Measurements from ENCODE around the gene RNF121. TPM values are rescaled to one million over a fixed set of nuclear protein-coding genes. Genes with fewer than 3 reads are reported as not detected.
"Not testable (repeated sequence)": the region's sequence is repeated elsewhere in the genome, so short reads cannot be mapped to it uniquely, and the experiment has no call there.

RNF121 gene
- 26.1 and 28.4 TPM in 2 replicates for total RNA-seq (2014; rRNA removed)
- 52.4 TPM for polyA plus RNA-seq (2012)

GRCh38 chr11:71928737-71929443, at the start of gene RNF121:
TSS of gene RNF121 (plus strand) at chr11:71929046. CDS start at chr11:71929062, 16 bp downstream.
- DNase-seq (ENCODE audit: low read depth) = peak; percentile 93

GRCh38 chr11:71885806-71886205, 43.0 kb upstream of the RNF121 start:
- DNase-seq (ENCODE audit: low read depth) = not testable (repeated sequence)

DNA sequence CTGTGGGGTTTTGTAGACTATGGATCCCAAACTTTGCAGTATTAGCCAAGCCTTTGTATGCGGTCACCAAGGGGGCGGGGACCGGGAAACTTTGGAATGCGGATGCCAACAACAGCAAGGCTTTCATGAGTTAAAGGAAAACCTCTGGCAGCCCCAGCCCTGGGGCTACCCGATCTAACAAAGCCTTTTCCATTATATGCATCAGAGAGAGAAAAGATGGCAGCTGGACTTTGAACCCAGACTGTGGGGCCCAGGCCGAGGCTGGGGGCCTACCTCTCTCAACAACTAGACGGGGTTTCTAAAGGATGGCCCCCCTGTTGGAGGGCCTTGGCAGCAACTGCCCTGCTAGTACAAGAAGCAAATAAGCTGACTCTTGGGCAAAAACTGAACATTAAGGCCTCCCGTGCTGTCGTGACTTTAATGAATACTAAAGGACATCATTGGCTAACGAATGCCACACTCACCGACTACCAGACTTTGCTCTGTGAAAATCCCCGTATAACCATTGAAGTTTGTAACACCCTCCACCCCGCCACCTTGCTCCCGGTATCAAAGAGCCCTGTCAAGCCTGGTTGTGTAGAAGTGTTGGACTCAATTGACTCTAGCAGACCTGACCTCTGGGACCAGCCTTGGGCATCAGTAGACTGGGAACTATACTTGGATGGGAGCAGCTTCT, 40.4 kb upstream of the RNF121 start:
- not testable (repeated sequence) for DNase-seq (ENCODE audit: low read depth)

- not testable (repeated sequence) for DNase-seq (ENCODE audit: low read depth)
Observed at GRCh38 chr11:71889181-71889872, 39.5 kb upstream of the RNF121 start.

DNA sequence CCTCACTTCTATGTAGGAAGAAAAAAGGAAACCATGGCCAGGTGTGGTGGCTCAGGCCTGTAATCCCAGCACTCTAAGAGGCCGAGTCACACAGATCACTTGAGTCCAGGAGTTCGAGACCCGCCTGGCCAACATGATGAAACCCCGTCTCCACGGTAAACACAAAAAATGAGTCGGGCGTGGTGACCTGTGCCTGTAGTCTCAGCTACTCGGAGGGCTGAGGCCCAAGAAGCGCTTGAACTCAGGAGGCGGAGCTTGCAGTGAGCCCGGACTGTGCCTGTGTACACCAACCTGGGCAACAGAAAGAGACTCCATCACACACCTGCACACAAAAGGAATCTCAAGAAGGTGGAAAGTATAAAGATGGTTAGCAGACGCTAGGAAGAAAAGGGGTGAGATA, 32.9 kb upstream of the RNF121 start:
- DNase-seq (ENCODE audit: low read depth) = no peak

DNA sequence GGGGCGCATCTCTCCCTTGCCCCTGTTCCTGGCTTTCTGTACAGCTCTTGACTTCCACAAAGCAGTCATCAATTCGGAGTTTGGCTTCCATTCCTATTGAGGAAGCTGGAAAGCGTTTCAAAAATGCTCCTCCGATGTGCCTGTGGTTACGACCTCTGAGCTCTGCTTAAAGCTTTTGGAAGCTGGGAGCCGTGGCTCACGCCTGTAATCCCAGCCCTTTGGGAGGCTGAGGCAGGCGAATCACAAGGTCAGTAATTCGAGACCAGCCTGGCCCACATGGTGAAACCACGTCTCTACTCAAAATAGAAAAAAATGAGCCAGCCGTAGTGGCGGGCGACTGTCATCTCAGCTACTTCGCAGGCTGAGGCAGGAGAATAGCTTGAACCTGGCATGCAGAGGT, 27.7 kb upstream of the RNF121 start:
- DNase-seq (ENCODE audit: low read depth) = peak; percentile 77

GRCh38 chr11:71908218-71908617, 20.6 kb upstream of the RNF121 start:
- no peak for DNase-seq (ENCODE audit: low read depth)

DNA sequence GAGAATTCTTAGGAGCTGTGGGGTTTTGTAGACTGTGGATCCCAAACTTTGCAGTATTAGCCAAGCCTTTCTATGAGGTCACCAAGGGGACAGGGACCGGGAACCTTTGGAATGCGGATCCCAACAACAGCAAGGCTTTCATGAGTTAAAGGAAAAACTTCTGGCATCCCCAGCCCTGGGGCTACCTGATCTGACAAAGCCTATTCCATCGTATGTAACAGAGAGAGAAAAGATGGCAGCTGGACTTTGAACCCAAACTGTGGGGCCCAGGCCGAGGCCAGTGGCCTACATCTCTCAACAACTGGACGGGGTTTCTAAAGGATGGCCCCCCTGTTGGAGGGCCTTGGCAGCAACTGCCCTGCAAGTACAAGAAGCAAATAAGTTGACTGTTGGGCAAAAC, 18.1 kb upstream of the RNF121 start:
- DNase-seq (ENCODE audit: low read depth) = not testable (repeated sequence)

DNA sequence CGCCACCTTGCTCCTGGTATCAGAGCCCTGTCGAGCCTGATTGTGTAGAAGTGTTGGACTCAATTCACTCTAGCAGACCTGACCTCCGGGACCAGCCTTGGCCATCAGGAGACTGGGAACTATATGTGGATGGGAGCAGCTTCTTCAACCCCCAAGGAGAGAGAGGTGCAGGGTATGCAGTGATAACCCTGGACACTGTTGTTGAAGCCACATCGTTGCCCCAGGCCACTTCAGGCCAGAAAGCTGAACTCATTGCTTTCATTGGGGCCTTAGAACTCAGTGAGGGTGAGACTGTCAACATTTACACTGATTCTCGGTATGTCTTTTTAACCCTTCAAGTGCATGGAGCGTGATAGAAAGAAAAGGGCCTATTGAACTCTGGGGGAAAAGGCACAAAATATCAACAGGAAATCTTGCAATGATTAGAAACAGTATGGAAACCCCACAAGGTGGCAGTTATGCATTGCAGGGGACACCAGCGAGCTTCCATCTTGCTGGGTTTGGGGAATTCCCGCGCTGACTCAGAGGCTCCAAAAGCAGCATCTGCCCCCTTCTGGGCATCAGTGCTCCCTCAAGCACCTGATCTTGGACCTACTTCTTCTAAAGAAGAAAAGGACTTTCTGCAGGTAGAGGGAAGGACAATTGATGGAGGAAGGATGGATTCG, 17.4 kb upstream of the RNF121 start:
- not testable (repeated sequence) for DNase-seq (ENCODE audit: low read depth)

- not testable (repeated sequence) for DNase-seq (ENCODE audit: low read depth)
Observed at GRCh38 chr11:71911986-71912340, 16.9 kb upstream of the RNF121 start.

DNA sequence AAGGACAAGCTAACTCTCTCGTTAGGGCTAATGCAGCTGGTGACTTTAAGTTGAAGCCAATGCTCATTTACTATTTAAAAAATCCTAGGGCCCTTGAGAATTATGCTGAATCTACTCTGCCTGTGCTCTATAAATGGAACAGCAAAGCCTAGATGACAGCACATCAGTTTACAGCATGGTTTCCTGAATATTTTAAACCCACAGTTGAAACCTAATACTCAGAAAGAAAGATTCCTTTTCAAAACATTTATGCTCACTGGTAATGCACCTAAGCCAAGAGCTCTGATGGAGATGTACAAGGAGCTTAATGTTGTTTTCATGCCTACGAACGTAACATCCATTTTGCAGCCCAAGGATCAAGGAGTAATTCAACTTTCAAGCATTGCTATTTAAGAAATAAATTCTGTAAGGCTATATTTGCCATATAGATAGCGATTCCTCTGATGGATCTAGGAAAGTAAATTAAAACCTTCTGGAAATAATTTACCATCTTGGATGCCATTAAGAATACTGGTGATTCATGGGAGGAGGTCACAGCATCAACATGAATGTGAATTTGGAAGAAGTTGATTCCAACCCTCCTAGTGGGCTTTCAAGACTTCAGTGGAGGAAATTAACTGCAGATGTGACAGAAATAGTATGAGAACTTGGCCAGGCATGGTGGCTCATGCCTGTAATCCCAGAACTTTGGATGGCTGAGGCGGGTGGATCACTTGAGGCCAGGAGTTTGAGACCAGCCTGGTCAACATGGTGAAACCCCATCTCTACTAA, 14.9 kb upstream of the RNF121 start:
- DNase-seq (ENCODE audit: low read depth) = peak; percentile 31

GRCh38 chr11:71914617-71915189, 14.1 kb upstream of the RNF121 start:
- DNase-seq (ENCODE audit: low read depth) = no peak

DNA sequence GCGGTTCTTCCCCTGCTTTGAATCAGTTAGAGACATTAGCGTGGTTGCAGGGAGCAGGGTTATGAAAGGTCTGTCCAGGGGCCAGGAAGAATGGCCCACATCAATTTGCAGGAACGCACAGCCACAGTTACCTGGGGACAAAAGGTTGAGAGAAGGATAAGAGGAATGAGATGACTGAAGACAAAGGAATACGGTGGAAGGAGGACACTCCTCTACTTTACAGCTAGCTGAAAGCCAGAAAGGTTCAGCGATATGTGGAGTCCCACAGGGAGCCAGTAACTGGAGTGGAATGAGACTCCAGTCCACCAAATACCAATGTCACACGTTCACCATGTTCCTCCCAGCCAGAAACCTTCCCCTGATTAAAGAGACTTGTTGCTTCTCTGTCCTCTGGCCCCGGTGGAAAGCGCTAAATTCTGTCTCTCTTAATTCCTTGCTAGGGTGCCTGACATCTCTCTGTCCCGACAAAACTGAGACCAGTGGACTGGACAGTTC, 11.2 kb upstream of the RNF121 start:
- DNase-seq (ENCODE audit: low read depth) = no peak

- peak; percentile 87 for DNase-seq (ENCODE audit: low read depth)
Observed at GRCh38 chr11:71927820-71928736, 768 bp upstream of the RNF121 start, which contains the start of gene XNDC1N. TSS of gene XNDC1N (minus strand) at chr11:71928594. CDS start at chr11:71923353, 5,241 bp downstream.

DNA sequence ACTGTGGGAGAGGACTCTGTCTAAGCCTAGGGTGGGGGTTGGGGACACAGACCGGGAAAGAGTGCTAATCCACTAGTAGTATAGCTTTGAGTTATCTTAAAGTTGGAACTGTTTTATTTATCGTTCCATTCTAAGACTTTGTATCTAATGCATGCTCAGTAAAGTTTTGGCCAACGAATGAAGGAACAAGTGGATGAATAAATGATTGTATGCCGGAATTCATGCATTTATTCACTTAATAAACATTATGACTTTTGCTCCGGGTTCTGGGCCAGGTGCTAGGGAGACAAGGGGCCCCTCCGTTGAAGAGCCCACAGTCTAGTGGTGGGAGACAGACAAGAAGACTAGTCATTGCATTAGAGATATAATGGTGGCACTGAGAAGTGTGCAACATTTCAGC, 645 bp downstream of the RNF121 start:
- DNase-seq (ENCODE audit: low read depth) = no peak

DNA sequence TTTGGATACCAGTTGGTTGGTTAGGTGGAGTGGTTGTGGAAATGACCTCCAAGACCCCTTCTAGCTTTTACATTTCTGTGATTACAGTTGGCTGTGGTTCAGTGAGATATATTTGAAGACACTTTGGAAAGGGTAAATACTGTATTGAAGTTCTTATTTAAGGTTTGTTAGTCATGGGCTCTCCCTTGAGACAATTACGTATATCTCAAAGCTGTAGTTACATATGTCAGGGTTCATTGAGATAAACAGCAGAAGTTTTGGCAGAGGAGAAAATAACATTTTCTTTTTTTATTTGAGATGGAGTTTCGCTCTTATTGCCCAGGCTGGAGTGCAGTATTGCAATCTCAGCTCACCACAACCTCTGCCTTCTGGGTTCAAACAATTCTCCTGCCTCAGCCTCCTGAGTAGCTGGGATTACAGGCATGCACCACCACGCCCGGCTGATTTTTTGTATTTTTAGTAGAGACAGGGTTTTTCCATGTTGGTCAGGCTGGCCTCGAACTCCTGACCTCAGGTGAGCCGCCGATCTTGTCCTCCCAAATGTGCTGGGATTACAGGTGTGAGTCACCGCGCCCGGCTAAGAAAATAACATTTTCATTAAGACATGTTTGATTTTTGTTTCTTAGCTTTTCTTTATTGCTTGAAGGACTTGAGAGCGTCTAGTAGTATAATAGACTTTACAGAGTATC, 1.9 kb downstream of the RNF121 start:
- DNase-seq (ENCODE audit: low read depth) = no peak

DNA sequence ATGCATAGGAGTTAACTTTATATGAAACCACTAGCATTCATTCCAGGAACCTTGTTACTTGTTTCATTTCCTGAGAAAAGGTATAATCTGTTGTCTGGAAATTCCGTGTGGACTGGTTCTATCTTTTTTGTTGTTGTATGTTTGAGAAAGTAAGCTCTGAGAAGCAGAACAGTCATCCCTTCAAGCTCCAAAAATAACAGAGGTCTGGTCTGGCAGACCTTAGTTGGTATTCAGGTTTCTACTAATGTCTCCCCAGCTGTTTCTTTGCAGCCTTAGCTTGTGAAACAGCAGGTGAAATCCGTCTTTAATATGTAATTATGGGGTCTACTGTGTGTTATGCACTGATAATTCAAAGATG, 2.4 kb downstream of the RNF121 start:
- peak; percentile 13 for DNase-seq (ENCODE audit: low read depth)

DNA sequence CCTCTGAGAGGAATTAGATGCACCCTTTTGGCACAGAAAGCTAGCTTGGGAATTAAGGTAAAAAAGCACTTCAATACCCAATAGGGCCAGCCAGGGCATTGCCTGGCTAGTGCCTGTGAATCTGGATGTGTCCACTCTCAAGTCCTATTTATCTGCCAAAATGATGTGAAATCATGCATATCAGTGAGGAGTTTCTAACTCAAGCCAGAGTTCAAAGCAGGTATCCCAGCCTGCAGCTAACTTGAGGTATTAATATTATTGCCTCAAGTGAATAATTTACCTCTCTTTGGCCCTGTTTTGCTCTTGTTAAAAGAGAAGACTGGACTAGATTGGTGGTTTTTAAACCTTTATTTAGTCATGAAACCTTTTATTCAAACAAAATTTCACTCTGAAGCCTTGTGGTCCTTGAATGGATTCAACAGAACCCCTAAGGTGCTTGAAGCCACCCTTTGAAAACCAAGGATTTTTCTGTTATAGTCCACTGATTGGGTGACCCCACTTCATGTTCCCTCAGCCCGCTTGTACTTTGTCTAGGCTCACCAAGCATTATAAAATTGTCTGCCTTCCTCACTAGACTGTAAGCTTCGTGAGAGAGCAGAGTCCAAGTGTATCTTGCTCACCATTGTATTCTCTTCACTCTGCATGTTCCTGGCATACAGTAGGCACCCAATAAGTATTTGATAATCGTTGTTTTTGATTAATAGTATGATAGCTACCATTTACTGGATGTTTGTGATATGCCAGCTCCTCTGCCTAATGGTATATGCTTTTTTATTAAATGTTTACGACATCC, 4.5 kb downstream of the RNF121 start:
- DNase-seq (ENCODE audit: low read depth) = no peak

Measured in LHCN-M2 (cell line).